Nephron progenitor cell (in vitro differentiated cells): ENCODE results near the gene GTF3C6.
A peak's percentile ranks its signal among the peaks of the same experiment; 100 is the strongest.
"Not testable (repeated sequence)": the region's sequence is repeated elsewhere in the genome, so short reads cannot be mapped to it uniquely, and the experiment has no call there.

ENCODE experiments used
- DNase-seq: peaks from one replicate; pipeline ENCODE4 v3.0.0; 2021
- H3K27ac Mint-ChIP-seq: 2 replicates; pipeline ENCODE4 v1.8.0; 2021; ENCODE audit warnings: mild to moderate bottlenecking, moderate library complexity, mixed read lengths
- H3K27me3 Mint-ChIP-seq: 2 replicates; pipeline ENCODE4 v1.8.0; 2021; ENCODE audit warnings: mild to moderate bottlenecking, low read depth, mixed read lengths; ENCODE audit not compliant: poor library complexity
- H3K36me3 Mint-ChIP-seq: 2 replicates; pipeline ENCODE4 v1.8.0; 2021; ENCODE audit warnings: low read depth, mixed read lengths
- H3K4me1 Mint-ChIP-seq: 2 replicates; pipeline ENCODE4 v1.8.0; 2021; ENCODE audit warnings: mixed read lengths
- H3K4me3 Mint-ChIP-seq: 2 replicates; pipeline ENCODE4 v1.8.0; 2021; ENCODE audit warnings: mild to moderate bottlenecking, moderate library complexity, mixed read lengths
- H3K9me3 Mint-ChIP-seq: 2 replicates; pipeline ENCODE4 v1.8.0; 2021; ENCODE audit warnings: mild to moderate bottlenecking, moderate library complexity, mixed read lengths
- TF ChIP-seq, protein P1 (sequence below): fragments of 200-600 bp; sonication (generic); IDR thresholded peaks from 2 replicates; pipeline ENCODE4 v1.5.0; 2021; ENCODE audit warnings: antibody characterized with exemption

Gene GTF3C6

DNA sequence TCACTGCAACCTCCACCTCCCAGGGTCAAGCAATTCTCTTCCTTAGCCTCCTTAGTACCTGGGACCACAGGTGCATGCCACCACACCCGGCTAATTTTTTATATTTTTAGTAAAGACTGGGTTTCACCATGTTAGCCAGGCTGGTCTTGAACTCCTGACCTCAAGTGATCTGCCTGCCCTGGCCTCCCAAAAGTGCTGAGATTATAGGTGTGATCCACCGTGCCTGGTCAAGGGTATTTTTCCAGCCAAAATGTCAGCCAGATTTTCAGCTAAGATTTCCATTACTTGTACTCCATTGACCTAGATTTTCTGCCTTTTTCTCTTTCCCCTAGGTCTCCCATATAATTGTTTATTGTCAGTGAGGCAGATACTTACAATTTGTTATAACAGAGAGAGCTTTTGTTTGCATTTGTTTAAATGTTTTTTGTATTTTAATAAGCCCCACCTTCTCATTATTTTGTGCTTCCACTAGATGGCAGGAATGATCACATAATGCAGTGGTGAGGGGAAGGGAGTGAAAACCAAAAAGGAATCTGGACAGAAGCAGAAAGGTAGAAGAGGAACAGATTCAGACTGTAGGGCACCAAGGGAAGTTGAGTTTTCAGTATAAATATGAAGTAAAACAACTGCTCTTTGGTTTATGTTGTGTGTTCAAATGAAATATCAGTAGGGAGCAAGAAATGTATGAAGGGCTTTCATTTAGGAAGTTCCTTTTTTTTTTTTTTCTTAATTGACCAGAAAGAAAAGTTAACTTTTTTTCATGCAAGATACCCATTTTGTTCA lies 53.0 kb downstream of the GTF3C6 start:
- no peak overlapping the region for H3K4me3 Mint-ChIP-seq
- peaks cover 12% of the 10 kb centered on the region for H3K9me3 Mint-ChIP-seq
- H3K36me3 Mint-ChIP-seq: peaks cover 60% of the 10 kb centered on the region
- no peaks in the 10 kb centered on the region for H3K4me1 Mint-ChIP-seq
- DNase-seq: no peak
- no peaks in the 10 kb centered on the region for H3K27me3 Mint-ChIP-seq
- TF ChIP-seq, protein P1, sequence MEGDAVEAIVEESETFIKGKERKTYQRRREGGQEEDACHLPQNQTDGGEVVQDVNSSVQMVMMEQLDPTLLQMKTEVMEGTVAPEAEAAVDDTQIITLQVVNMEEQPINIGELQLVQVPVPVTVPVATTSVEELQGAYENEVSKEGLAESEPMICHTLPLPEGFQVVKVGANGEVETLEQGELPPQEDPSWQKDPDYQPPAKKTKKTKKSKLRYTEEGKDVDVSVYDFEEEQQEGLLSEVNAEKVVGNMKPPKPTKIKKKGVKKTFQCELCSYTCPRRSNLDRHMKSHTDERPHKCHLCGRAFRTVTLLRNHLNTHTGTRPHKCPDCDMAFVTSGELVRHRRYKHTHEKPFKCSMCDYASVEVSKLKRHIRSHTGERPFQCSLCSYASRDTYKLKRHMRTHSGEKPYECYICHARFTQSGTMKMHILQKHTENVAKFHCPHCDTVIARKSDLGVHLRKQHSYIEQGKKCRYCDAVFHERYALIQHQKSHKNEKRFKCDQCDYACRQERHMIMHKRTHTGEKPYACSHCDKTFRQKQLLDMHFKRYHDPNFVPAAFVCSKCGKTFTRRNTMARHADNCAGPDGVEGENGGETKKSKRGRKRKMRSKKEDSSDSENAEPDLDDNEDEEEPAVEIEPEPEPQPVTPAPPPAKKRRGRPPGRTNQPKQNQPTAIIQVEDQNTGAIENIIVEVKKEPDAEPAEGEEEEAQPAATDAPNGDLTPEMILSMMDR: peak; percentile 63
- no peak overlapping the region for H3K27ac Mint-ChIP-seq

DNA sequence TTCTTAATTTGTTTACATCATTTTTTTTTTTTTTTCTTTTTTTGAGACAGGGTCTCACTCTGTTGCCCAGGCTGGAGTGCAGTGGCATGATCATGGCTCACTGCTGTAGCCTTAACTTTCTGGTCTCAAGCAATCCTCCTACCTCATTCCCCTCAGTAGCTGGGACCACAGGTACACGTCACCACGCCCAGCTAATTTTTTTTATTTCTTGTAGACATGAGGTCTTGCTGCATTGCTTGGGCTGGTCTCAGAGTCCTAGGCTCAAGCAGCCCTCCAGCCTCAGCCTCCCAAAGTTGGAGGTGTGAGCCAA lies 53.6 kb downstream of the GTF3C6 start:
- Mint-ChIP-seq H3K27me3 (no peaks in the 10 kb centered on the region), H3K4me3 (no peak overlapping the region), H3K36me3 (peaks cover 66% of the 10 kb centered on the region), H3K27ac (no peak overlapping the region), H3K9me3 (peaks cover 17% of the 10 kb centered on the region), H3K4me1 (no peaks in the 10 kb centered on the region)
- DNase-seq: no peak
- TF ChIP-seq, protein P1: no peak

DNA sequence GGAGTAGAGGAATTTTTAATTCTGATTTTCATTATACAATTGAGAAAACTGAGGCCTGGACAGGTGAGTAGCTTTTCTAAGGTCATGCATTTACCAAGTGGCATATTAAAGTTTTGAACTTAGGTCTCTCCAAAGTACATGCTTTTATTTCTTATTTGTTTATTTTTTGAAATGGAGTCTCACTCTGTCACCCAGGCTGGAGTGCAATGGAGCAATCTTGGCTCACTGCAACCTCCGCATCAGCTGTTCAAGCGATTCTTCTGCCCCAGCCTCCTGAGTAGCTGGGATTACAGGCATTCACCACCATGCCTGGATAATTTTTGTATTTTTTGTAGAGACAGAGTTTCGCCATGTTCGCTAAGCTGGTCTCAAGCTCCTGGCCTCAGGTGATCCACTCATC lies 54.0 kb downstream of the GTF3C6 start:
- H3K27me3 Mint-ChIP-seq, H3K4me1 Mint-ChIP-seq, DNase-seq, H3K27ac Mint-ChIP-seq, H3K4me3 Mint-ChIP-seq: not testable (repeated sequence)
- Mint-ChIP-seq H3K9me3 (peaks cover 17% of the 10 kb centered on the region), H3K36me3 (peaks cover 69% of the 10 kb centered on the region)

DNA sequence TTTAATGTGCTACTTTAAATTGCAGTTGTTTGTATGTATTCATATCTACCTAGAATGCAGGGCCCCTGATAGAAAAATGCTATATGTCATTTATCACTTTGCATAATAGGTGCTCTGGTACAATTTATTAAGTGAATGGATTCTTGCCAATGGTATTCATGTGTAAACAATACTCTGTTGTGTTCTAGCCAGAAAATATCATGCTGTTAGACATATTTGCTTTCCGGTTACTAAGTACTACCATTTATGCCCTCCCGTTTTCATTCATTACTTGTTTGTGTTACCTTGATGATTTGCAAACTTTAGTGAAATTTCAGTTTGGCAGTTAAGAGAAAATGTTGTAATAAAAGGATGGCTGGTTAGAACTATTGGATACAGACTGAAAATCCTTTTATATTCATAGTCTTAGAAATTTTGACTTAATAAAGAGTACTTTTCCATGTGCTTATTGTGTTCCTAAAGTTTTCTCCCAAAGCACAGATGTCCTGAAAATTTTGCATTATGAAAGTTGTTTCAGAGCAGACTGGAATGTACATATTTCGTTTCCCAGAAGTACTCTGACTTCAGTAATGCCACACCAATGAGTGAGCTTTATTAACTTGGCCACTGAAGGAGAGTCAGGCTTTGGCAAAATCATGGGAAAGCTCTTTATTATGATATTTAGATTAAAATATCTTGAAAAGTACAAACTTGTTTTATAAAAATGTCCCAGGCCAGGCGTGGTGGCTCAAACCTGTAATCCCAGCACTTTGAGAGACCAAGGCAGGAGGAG lies 54.8 kb downstream of the GTF3C6 start:
- Mint-ChIP-seq H3K27me3 (no peaks in the 10 kb centered on the region), H3K4me1 (no peaks in the 10 kb centered on the region), H3K4me3 (no peak overlapping the region), H3K9me3 (peaks cover 21% of the 10 kb centered on the region), H3K27ac (no peak overlapping the region), H3K36me3 (peaks cover 73% of the 10 kb centered on the region)
- TF ChIP-seq, protein P1: no peak
- no peak for DNase-seq

DNA sequence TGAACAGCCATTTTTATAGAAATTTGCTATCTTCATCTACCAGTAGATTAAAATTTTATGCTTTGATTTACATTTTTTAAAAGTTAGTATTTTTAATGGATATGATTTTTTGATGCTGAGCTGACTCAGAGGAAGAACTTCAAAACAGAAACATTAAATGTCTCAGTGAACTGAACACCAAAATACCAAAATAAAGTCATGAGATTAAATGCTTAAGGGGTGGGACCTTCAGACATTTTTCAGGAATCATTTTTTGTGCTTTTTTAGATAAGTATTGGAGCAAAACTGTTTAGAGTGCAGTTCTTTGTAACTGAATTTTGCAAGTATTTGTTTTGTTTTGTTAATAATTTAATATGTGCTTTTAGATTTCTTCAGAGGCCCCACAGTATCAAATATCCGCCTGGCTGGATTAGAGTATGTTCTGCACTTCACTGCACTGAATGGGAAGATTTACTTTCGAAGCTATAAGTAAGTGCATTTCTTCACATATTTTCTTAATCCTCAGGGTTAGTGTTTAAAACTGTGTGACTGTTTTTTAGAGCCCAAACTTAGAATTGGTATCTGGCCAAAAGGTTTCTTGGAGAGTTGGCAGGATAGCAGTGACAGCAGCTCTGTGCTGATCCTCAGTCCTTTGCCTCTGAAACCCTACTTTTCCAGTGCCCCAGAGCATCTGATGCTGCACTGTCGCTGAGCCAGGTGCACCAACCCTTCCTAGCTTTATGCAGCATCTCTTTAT lies 57.1 kb downstream of the GTF3C6 start:
- TF ChIP-seq, protein P1: no peak
- no peaks in the 10 kb centered on the region for H3K4me1 Mint-ChIP-seq
- H3K27ac Mint-ChIP-seq: no peak overlapping the region
- H3K36me3 Mint-ChIP-seq: peaks cover 83% of the 10 kb centered on the region
- H3K27me3 Mint-ChIP-seq: no peaks in the 10 kb centered on the region
- no peak overlapping the region for H3K4me3 Mint-ChIP-seq
- DNase-seq: no peak
- peaks cover 26% of the 10 kb centered on the region for H3K9me3 Mint-ChIP-seq

DNA sequence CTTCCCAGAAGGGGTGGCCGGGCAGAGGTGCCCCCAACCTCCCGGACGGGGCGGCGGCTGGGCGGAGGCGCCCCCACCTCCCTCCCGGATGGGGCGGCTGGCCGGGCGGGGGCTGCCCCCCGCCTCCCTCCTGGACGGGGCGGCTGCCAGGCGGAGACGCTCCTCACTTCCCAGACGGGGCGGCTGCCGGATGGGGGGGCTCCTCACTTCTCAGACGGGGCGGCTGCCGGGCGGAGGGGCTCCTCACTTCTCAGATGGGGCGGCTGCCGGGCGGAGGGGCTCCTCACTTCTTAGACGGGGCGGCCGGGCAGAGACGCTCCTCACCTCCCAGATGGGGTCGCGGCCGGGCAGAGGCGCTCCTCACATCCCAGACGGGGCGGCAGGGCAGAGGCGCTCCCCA lies 58.7 kb downstream of the GTF3C6 start:
- H3K4me3 Mint-ChIP-seq, H3K4me1 Mint-ChIP-seq, H3K27ac Mint-ChIP-seq, H3K27me3 Mint-ChIP-seq, DNase-seq: not testable (repeated sequence)
- Mint-ChIP-seq H3K9me3 (peaks cover 26% of the 10 kb centered on the region), H3K36me3 (peaks cover 81% of the 10 kb centered on the region)
